HepG2 (cell line): ENCODE data around the gene SNAP25. TPM values are rescaled to one million over a fixed set of nuclear protein-coding genes. Genes with fewer than 3 reads are reported as not detected.

ENCODE experiments used
- polyA plus RNA-seq, 8 experiments: library from polyadenylated mRNA; depleted of rRNA in 3 of 8; stranded (reverse) in 7 of 8; unstranded in 1 of 8; fragments of >200 nt; fragmentation: Illumina TruSeq in 4 of 8; extraction: Trizol in 4 of 8; gene quantifications; 2 replicates each; pipeline versions ENCODE4 v1.2.1 to v1.2.3, GENCODE V29; 2011 to 2016; ENCODE audit warnings: low read depth in 4 of 8, missing spikeins in 1 of 8, mixed read lengths in 1 of 8; ENCODE audit not compliant: insufficient read depth in 1 of 8
- small RNA-seq, 3 experiments: library from RNA; depleted of rRNA; stranded (forward); fragments of <200 nt; gene quantifications; one replicate each; pipeline ENCODE3, GENCODE V24; 2012; ENCODE audit warnings: low read depth in 2 of 3, low replicate concordance in 1 of 3; ENCODE audit not compliant: insufficient read length in 3 of 3, insufficient read depth in 2 of 3
- total RNA-seq, 5 experiments: library from RNA; depleted of rRNA; stranded (reverse); fragments of >200 nt; fragmentation: Illumina TruSeq; extraction: Trizol; gene quantifications; 2 replicates each; pipeline ENCODE4 v1.2.3, GENCODE V29; 2016; ENCODE audit warnings: low read depth in 1 of 5

SNAP25 gene
- total and polyA plus RNA-seq, 2 of the 13 experiments (the other 11 are each of a cell fraction or from before 2014, with no cell fraction given) = not detected

Small RNA genes within 50 kb of the gene (small RNA-seq; reads per million reads assigned to genes)
- 0 reads per million in 3 experiments for gene HIGD1AP15

Other genes starting within 250 kb of the SNAP25 start
- gene ANKEF1, start 183.8 kb upstream of the SNAP25 start, total RNA-seq (2016; rRNA removed; fragmentation: Illumina TruSeq; extraction: Trizol) = 8.6 and 11.8 TPM in 2 replicates
- gene ANKEF1, start 183.8 kb upstream of the SNAP25 start, polyA plus RNA-seq (2011; rRNA removed) = 3.0 and 3.1 TPM in 2 replicates
- gene MKKS, start 215.4 kb downstream of the SNAP25 start, total RNA-seq (2016; rRNA removed; fragmentation: Illumina TruSeq; extraction: Trizol) = 26.7 and 44.8 TPM in 2 replicates
- 29.7 and 34.5 TPM in 2 replicates for gene MKKS, start 215.4 kb downstream of the SNAP25 start, polyA plus RNA-seq (2011; rRNA removed)
- gene SLX4IP, start 216.5 kb downstream of the SNAP25 start, total RNA-seq (2016; rRNA removed; fragmentation: Illumina TruSeq; extraction: Trizol) = 7.3 and 9.5 TPM in 2 replicates
- 3.1 and 3.6 TPM in 2 replicates for gene SLX4IP, start 216.5 kb downstream of the SNAP25 start, polyA plus RNA-seq (2011; rRNA removed)